ENCODE measurements around the gene SELENOT.

DNA sequence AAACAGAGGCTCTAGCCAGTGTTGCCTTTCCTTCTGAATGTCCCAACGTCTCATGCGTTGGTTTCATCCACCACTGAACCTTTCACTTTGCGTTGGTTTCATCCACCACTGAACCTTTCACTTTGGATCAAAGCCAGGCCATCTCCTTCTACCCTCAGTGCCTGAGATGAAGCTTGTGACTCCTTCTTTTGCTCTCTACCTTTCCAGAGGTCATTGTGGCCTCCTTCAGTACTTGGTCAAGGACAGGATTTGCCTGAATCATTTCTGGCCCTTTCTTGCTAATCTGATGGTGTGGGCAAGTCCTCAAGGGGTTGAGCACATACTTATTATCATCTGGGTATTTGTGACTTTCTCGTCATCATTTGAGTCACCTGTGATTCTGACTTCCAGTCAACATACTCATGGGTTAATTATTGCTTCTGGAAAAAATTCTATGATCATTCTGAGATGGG lies 50.0 kb downstream of the SELENOT start:
- TF ChIP-seq CTCF (IDR thresholded peaks at IDR 0.05) (no peak), POLR2A (IDR thresholded peaks at IDR 0.05) (no peak), POLR2AphosphoS5 (IDR thresholded peaks at IDR 0.05) (no peak), EP300 (IDR thresholded peaks at IDR 0.05) (no peak)

Measured in suprapubic skin (tissue), 4 donors.